Gastroesophageal sphincter (tissue), 3 donors: ENCODE results near the gene PDCD4.

ENCODE experiments used
- EP300 ChIP-seq: sonication (generic); formaldehyde crosslinking; IDR thresholded peaks from one replicate; pipeline ENCODE4 v1.6.1; 2017; ENCODE audit warnings: antibody characterized with exemption, mild to moderate bottlenecking
- TF ChIP-seq, protein P1 (sequence below), 4 experiments: fragments of 200-600 bp in 2 of 4; fragments of 450-650 bp in 2 of 4; sonication (generic) in 1 of 4; IDR thresholded peaks; one replicate each; pipeline ENCODE4 v1.5.1; 2017 to 2019; ENCODE audit warnings: antibody characterized with exemption in 4 of 4, mild to moderate bottlenecking in 2 of 4, moderate library complexity in 2 of 4

DNA sequence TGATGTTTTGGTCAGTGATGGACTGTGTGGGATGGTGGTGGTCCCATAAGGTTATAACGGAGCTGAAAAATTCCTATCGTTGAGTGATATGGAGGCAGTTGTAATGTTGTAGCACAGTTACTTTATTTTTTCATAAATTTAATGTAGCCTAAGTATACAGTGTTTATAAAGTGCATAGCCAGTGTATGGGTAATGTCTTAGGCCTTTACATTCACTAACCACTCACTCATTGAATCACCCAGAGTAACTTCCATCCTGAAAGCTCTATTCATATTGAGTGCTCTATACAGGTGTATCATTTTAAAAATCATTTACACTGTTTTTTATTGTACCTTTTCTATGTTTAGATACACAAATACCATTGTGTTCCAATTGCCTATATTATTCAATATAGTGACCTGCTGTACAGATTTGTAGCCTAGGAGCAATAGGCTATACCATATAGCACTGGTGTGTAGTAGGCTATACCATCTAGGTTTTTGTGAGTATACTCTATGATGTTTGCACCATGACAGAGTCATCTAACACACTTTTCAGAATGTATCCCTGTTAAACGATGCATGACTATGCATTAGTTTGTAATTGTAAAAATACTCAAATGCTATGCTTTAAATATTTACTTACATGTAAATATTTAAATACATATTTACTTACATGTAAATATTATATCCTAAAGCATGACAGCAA is 21.0 kb downstream of the PDCD4 start:
- TF ChIP-seq, protein P1, sequence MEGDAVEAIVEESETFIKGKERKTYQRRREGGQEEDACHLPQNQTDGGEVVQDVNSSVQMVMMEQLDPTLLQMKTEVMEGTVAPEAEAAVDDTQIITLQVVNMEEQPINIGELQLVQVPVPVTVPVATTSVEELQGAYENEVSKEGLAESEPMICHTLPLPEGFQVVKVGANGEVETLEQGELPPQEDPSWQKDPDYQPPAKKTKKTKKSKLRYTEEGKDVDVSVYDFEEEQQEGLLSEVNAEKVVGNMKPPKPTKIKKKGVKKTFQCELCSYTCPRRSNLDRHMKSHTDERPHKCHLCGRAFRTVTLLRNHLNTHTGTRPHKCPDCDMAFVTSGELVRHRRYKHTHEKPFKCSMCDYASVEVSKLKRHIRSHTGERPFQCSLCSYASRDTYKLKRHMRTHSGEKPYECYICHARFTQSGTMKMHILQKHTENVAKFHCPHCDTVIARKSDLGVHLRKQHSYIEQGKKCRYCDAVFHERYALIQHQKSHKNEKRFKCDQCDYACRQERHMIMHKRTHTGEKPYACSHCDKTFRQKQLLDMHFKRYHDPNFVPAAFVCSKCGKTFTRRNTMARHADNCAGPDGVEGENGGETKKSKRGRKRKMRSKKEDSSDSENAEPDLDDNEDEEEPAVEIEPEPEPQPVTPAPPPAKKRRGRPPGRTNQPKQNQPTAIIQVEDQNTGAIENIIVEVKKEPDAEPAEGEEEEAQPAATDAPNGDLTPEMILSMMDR (IDR thresholded peaks at IDR 0.05) = no peak
- no peak for TF ChIP-seq EP300
